PC-9 (cell line): ENCODE results near the gene SMC3. TPM values are rescaled to one million over a fixed set of nuclear protein-coding genes. Genes with fewer than 3 reads are reported as not detected.

Source experiments
- BruUV-seq: library from RNA; stranded (reverse); fragments of 400-500 nt; replicated peaks from 2 replicates; lab custom pipeline; 2021; lab: Mats Ljungman, UMichigan
- CTCF ChIA-PET: fragments of 300-600 bp; sonication (Branson Sonifier 250); formaldehyde crosslinking; loops from one replicate; lab custom pipeline; 2022; ENCODE audit warnings: antibody characterized with exemption; lab: Charles Lee
- POLR2A ChIA-PET: fragments of 300-600 bp; sonication (Branson Sonifier 250); formaldehyde crosslinking; loops from one replicate; lab custom pipeline; 2022; ENCODE audit warnings: antibody characterized with exemption; ENCODE audit not compliant: unreplicated experiment; lab: Charles Lee
- DNase-seq, 2 experiments: peaks; one replicate each; pipeline versions ENCODE4 v3.0.0 to v3.0.0-alpha.2; 2015 to 2022; ENCODE audit warnings: mixed read lengths in 1 of 2
- H2AFZ ChIP-seq: fragments of 200-600 bp; sonication (generic); 2 replicates; pipeline ENCODE4 v1.8.1; 2017; ENCODE audit warnings: antibody characterized with exemption
- H3F3A ChIP-seq: fragments of 200-600 bp; sonication (generic); 2 replicates; pipeline ENCODE4 v1.8.1; 2017; ENCODE audit warnings: antibody characterized with exemption, mild to moderate bottlenecking, low read depth; ENCODE audit not compliant: insufficient read depth
- H3K27ac ChIP-seq: fragments of 200-600 bp; sonication (generic); 2 replicates; pipeline ENCODE4 v1.6.1; 2016; ENCODE audit warnings: mixed run types
- H3K27me3 ChIP-seq: fragments of 200-600 bp; sonication (generic); 2 replicates; pipeline ENCODE4 v1.6.1; 2016; ENCODE audit warnings: low read depth, mixed run types; ENCODE audit not compliant: insufficient read depth
- H3K36me3 ChIP-seq: fragments of 200-600 bp; sonication (generic); 2 replicates; pipeline ENCODE4 v1.6.1; 2016; ENCODE audit warnings: low read depth, mixed run types
- H3K4me1 ChIP-seq: fragments of 200-600 bp; sonication (generic); replicated peaks from 2 replicates; pipeline ENCODE4 v1.6.1; 2016; ENCODE audit warnings: mixed run types; ENCODE audit not compliant: insufficient read depth
- H3K4me2 ChIP-seq: fragments of 200-600 bp; sonication (generic); 2 replicates; pipeline ENCODE4 v1.6.1; 2017; ENCODE audit warnings: mixed run types
- H3K4me3 ChIP-seq: fragments of 200-600 bp; sonication (generic); 2 replicates; pipeline ENCODE4 v1.6.1; 2016; ENCODE audit warnings: mixed run types
- H3K79me2 ChIP-seq: fragments of 200-600 bp; sonication (generic); 2 replicates; pipeline ENCODE4 v1.6.1; 2017; ENCODE audit warnings: low read depth, mixed run types
- H3K9me2 ChIP-seq: fragments of 200-600 bp; sonication (generic); 2 replicates; pipeline ENCODE4 v1.8.1; 2017; ENCODE audit warnings: mild to moderate bottlenecking; ENCODE audit not compliant: insufficient read depth
- H3K9me3 ChIP-seq: fragments of 200-600 bp; sonication (generic); 2 replicates; pipeline ENCODE4 v1.8.1; 2016; ENCODE audit warnings: low read depth; ENCODE audit not compliant: insufficient read depth
- H4K20me1 ChIP-seq: fragments of 200-600 bp; sonication (generic); 2 replicates; pipeline ENCODE4 v1.8.1; 2017; ENCODE audit not compliant: insufficient read depth
- EZH2 ChIP-seq: fragments of 200-600 bp; sonication (generic); IDR thresholded peaks from 2 replicates; pipeline ENCODE4 v1.8.0; 2017; ENCODE audit warnings: antibody characterized with exemption, low read depth
- intact Hi-C: fragments of 100-400 bp; cut with micrococcal nuclease; formaldehyde crosslinking; loops from one replicate; pipeline ENCODE4 v1.10.0; 2022; ENCODE audit not compliant: unreplicated experiment
- total RNA-seq: library from RNA; stranded (reverse); gene quantifications from 2 replicates; pipeline ENCODE4 v1.2.3, GENCODE V29; 2021
- TF ChIP-seq, protein P1 (sequence below): fragments of 200-600 bp; sonication (generic); conservative IDR thresholded peaks from 2 replicates; pipeline ENCODE4 v1.6.1; 2017; ENCODE audit warnings: mixed run types, antibody characterized with exemption, mild to moderate bottlenecking, moderate library complexity

Gene SMC3
- total RNA-seq, 1 experiment from 2014 or later = 31.2 TPM

DNA sequence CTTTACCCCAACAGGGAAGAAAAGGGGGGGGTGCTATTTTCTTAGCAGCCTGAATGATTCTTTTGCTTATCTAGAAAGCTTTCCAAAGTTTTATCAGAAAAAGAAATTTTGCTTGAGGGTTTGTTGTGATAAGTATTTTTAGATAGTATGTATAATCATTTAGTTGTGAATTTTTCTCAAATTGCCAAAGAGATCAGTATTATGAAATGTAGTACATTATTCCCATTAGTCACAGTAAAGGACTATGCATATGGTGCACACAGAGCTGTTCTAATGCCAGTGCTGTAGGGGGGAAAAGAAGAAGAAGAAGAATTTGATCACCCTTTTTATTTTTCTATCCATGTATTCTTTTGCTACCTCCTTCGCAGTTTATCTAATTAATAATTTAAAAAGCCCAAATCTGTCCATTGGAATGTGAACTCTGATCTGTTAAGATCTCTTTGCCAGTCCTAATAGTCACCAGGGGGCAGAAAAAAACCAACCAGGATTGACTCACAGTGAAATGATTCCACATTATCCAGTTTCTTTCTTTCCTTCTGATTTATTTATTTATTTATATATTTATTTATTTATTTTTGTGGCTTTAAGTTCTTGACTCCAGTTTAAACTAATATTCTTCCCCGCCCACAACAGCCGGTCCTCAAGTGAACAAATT, 81.3 kb downstream of the SMC3 start:
- no peaks in the 10 kb centered on the region for H3K4me1 ChIP-seq
- H4K20me1 ChIP-seq = no peaks in the 10 kb centered on the region
- no peaks in the 10 kb centered on the region for H3K9me3 ChIP-seq
- no peak for DNase-seq
- no peak overlapping the region for H2AFZ ChIP-seq
- CTCF ChIA-PET = no interaction called here
- no peak for TF ChIP-seq EZH2
- TF ChIP-seq, protein P1, sequence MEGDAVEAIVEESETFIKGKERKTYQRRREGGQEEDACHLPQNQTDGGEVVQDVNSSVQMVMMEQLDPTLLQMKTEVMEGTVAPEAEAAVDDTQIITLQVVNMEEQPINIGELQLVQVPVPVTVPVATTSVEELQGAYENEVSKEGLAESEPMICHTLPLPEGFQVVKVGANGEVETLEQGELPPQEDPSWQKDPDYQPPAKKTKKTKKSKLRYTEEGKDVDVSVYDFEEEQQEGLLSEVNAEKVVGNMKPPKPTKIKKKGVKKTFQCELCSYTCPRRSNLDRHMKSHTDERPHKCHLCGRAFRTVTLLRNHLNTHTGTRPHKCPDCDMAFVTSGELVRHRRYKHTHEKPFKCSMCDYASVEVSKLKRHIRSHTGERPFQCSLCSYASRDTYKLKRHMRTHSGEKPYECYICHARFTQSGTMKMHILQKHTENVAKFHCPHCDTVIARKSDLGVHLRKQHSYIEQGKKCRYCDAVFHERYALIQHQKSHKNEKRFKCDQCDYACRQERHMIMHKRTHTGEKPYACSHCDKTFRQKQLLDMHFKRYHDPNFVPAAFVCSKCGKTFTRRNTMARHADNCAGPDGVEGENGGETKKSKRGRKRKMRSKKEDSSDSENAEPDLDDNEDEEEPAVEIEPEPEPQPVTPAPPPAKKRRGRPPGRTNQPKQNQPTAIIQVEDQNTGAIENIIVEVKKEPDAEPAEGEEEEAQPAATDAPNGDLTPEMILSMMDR = no peak
- H3K79me2 ChIP-seq = no peaks in the 10 kb centered on the region
- no peak overlapping the region for H3K4me3 ChIP-seq
- H3K27me3 ChIP-seq = no peaks in the 10 kb centered on the region
- H3K9me2 ChIP-seq = no peaks in the 10 kb centered on the region
- no peaks in the 10 kb centered on the region for H3K36me3 ChIP-seq
- POLR2A ChIA-PET = no interaction called here
- intact Hi-C loops = no loop called here
- BruUV-seq = no TSS peak
- no peaks in the 10 kb centered on the region for H3F3A ChIP-seq
- H3K27ac ChIP-seq = no peak overlapping the region
- no peak overlapping the region for H3K4me2 ChIP-seq

DNA sequence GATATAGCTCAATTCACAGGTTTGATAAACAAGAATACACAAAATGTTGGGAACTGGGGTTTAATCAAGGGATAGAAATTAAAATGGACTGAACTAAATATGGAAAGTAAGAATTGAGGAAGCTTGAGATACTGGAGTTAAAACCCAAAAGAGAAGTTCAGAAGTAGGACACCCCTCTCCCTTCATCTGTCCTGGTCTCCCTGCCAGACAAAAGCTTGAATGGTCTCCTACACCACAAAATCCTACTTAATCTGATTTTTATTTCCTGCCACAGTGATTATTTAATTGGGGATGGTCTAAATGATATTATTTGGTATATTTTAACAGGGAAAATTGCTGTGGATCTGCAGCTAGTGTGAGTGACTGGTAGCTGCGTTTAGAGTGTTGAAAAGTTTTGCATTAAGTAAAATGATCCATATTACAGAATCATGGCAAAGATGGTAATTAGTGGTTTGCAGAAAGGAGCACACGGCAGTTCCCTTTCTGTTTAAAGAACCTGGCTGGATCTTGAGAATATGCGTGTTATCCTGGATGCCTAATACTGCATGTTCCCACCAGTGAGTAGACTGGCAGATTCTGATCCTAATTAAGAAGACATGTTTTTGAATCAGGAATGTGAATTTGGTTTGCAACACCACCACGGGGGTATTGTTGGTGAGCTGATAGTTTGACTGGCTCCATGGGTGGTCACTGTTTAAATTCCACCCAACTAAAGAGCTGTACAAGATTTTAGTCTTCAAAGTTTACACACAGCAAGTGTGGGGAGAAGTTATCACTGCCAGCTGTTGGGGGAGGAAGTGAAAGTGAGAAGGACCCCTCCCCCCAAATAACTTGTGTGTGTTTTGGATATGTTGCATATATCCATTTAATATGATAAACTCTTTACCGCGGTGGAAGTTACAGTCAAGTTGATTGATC, 82.1 kb downstream of the SMC3 start:
- ChIA-PET CTCF (no interaction called here), POLR2A (no interaction called here)

DNA sequence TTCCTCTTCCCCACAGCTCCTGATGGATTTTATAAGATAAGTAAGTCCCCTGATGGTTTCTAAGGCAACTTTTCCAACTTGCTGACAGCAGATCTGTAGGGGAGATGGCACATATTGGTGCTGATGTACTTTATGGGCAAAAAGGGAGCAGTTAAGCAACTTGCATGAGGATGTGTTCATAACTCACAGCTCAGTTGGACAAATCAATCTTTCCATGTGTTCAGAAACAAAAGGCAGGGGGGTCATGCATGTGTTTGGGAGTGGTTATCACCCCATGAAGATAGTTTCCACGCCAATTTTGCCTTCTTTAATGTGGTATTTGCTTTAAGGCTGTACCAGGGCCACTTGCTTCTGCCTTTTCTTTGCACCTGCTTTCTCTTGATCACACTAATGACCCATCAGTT, 82.8 kb downstream of the SMC3 start:
- Histone ChIP-seq H3K36me3 (no peaks in the 10 kb centered on the region), H3K9me2 (no peaks in the 10 kb centered on the region), H3K4me1 (no peaks in the 10 kb centered on the region), H4K20me1 (no peaks in the 10 kb centered on the region), H3K4me3 (no peak overlapping the region), H3K79me2 (no peaks in the 10 kb centered on the region), H2AFZ (no peak overlapping the region), H3K9me3 (no peaks in the 10 kb centered on the region), H3K4me2 (no peak overlapping the region), H3K27ac (no peak overlapping the region), H3K27me3 (no peaks in the 10 kb centered on the region), H3F3A (no peaks in the 10 kb centered on the region)
- intact Hi-C loops = no loop called here
- ChIA-PET CTCF (no interaction called here), POLR2A (no interaction called here)
- no TSS peak for BruUV-seq
- no peak for DNase-seq
- TF ChIP-seq, protein P1 = no peak

More for the DNA sequence above, 82.1 kb downstream of the SMC3 start:
- BruUV-seq = no TSS peak
- H3K4me2 ChIP-seq = no peak overlapping the region
- H3K9me3 ChIP-seq = no peaks in the 10 kb centered on the region
- no peak overlapping the region for H3K4me3 ChIP-seq
- no peaks in the 10 kb centered on the region for H3K4me1 ChIP-seq
- no peak for DNase-seq
- no peak overlapping the region for H3K27ac ChIP-seq
- no peak overlapping the region for H2AFZ ChIP-seq
- no peaks in the 10 kb centered on the region for H3F3A ChIP-seq
- H3K36me3 ChIP-seq = no peaks in the 10 kb centered on the region
- H3K27me3 ChIP-seq = no peaks in the 10 kb centered on the region
- H4K20me1 ChIP-seq = no peaks in the 10 kb centered on the region
- intact Hi-C loops = no loop called here
- TF ChIP-seq EZH2 = no peak
- TF ChIP-seq, protein P1 = no peak
- no peaks in the 10 kb centered on the region for H3K9me2 ChIP-seq
- no peaks in the 10 kb centered on the region for H3K79me2 ChIP-seq
